Brain pericyte (primary cell): ENCODE results near the gene SLC12A8.
A peak's percentile ranks its signal among the peaks of the same experiment; 100 is the strongest.

ENCODE experiments used
- DNase-seq: peaks from one replicate; pipeline ENCODE4 v3.0.0-alpha.2; 2012; ENCODE audit warnings: low read depth, low spot score

SLC12A8 gene

DNA sequence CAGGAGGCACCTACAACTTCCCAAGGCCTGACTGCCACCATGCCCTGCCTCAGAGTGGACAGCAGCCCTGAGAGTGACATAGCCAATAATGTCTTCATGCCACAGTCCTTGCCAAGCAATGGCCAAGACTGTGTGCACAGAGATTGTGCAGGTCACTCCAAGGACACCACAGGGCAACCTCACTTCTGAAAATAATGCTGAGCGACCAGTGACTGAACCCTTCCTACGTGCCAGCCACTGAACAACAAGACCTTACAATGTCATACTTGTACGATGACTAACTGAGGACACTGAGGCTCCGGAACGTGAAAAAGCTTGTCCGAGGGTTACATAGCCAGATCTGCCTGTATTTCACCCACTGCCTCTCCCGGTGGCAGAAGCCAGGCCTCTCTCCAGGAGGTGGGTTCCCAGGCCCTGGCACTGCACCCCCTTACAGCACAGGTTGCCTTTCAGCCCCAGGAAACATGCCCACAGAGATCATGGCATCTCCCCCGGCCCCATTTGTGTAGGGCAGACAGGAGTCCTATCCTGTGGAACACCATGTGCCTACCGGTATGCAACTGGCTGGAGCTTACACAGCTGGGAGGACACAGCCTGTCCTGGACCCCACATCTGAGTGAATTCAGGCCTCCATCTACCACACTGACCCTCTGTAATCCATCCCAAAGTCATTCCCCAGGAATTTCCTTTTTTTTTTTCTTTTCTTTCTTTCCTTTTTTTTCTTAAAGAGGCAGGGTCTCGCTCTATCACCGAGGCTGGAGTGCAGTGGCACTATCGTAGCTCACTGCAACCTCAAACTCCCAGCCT, 72.3 kb downstream of the SLC12A8 start:
- DNase-seq = no peak

DNA sequence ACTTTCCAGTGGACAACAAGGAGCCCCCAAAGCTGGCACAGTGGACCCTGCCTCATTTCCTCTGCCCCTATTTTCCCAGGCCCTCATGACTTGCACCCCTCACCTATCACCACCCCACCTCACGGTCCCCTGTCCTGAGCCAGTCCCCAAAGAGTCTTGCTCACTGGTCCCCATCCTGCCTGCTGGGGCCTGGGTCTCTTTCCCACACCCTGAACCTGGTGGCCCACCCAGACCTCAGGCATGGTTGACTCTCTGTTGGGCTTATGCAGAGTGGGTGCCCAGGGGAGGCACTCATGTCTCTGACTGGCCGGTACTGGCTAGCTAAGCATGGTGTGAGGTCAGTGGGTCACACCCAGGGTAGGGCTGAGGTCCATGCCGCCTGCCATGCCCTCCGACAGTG, 73.2 kb downstream of the SLC12A8 start:
- DNase-seq = no peak

DNA sequence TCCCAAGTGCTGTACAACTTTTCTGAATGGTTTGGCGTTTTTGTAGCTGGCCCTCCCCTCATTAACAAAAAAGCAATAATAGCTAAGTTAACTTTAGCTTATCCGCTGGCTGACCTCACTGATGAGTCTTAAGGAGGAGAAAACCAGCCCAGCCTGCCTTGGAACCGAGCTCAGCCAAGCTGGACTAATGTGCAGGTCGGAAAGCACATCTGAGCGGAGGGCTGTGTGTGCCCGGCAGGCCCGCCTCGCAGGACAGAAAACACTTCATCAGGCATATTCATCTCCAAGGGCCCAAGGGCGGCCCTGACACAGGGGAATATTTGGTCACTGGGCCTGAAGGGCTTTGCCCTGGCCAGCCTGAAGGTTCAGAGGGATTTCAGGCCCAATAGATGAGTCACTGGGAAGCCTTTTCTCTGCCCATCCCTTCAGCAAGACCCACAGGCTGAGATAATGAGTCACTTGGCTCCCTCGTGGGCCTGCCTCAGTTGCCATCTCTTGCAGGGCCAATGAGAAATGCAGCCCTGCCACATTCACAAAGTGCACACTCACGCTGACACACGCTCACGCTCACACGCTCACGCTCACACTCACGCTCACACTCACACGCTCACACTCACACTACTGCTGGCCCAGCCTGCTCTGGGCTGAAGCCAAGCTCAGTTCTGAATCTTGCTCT, 75.1 kb downstream of the SLC12A8 start:
- no peak for DNase-seq

DNA sequence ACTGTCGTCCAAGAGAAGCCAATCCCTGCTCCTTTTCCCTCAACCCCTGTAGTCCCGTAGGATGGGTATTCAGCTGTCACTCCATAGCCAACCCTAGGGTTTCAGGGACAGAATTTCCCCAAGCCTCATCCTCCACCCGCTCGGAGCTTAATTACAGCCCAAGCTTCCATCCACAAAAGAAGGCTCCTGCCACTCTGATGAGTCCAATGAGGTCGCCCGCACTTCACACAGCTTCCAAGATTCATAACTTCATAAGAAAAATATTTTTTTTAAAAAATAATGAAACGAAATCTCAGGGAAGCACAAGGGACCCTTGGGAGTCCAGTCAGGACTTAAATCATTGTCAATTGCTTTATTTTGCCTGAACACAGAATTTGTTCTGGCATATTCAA, 75.6 kb downstream of the SLC12A8 start:
- no peak for DNase-seq

DNA sequence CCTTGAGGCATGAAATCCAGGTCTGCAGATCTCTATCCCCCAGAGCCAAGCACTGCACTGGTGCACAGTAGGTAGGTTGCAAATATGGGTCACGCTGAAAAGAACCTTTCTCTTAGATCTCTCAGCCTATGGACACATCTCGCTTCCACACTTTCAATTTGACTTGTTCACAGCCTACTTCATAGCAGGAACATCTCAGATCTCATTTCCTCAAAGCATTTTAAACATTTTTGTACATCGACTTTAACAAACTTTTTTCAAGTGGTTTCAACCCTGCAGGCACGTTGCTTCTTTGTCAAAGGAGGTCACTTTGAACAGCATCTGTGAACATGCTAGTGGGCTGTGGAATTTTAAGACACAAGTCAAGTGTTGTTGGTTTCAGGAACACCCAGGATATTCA, 76.0 kb downstream of the SLC12A8 start:
- no peak for DNase-seq

DNA sequence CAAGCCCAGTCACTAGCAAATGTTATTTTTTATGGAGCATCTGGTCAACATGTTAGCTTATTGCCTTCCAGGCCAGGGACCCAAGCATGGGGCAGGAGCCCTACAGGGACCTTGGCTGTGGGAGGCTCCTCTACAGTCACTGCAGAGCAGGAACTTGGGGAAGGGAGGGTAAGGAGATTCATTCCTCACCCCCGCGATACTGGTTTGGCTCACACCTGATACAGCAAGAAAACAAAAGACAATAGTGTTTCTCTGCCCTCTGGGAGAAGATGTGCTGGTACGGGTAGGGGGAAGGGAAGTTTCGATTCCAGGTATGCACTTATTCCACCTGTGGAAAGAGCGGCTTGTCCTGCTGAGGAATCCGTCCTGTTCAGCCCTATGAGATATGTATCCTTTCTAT, 77.6 kb downstream of the SLC12A8 start:
- no peak for DNase-seq

DNA sequence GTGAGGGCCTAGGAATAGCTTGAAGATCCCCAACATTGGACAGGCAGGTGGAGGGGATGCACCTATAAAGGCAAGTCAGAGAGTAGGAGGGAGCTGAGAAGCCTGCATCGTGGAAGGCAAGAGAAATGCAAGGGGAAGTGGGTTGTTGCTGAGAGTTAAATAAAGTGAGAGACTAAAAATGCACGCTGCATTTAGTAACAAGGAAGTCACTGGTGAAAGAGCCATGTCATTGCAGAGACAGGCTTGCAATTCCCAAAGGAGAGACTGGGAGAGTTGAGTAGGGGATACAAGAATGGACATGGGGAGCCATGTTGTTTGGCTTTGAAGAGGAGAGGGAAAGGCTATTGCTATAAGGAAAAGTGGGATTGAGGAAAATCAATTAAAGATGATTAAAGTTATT, 79.7 kb downstream of the SLC12A8 start:
- no peak for DNase-seq

DNA sequence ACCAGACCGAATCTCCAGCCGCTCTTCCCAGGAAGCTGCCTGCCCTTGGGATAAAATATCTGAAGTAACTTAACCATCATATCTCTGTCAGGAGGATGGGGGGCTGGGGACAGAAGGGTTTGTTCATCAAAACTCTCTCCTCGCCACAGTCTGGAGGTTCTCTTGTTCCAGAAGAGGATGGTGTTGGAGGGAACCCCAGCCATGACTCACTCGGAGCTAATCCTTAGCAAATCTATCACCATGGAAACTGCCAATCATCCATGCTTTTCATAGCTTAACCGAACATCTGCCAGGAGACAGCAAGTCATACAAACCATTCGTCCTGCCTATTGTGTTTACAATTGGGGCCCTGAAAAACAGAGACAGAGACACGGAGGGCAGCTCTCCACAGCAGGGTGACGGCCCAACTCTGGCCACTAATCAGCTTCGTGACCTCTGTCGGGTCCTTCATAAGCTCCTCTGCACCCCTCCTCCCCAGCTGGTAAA, 83.0 kb downstream of the SLC12A8 start:
- peak; percentile 81 for DNase-seq

DNA sequence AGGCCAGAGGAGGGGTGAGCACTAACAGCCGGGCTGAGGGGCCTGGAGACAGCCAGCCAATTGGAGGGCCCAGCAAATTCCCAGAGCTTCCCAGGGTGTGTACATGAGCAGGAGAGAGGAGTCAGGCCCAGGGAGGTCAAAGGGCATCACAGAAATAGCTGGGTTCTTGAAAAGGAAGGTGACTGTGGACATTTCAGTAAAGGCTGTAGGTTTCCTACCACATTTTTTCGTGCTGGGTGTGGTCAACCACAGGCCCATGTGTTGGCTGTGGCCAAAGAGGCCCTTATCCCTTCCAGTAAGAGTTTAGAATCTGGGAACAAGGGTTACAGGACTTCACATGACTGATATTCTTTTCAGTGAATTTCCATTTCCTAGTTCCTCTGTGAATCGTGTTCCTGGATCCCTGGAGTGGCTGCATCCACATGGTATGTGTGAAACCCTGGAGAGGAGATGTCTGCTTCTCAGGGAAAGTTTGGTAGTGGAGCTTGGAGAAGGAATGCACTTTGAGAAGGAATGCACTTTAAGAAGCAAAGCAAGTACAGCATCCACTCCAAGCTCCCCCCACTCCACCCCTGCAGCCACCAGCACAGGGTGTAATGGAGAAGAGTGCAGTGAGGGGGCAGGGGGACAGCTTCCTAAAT, 83.6 kb downstream of the SLC12A8 start:
- no peak for DNase-seq

DNA sequence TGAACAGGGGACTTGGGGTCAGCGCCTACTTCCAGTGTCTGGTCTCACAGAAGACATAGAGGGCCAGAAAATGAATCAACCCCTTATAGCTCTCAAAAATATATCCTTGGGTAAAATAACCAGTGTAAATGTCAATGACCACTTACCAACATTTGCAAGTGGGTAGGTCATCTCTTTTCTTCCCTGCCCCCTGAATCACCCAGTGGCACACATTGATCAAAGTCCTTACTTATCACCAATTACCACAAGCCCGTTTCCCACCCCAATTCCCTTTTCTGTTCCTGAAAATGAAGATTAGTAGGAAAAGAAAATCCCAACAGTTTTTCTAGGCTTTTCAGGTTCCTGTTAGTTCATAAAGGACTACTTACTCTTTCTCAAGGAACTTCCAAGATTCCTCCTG, 86.2 kb downstream of the SLC12A8 start:
- no peak for DNase-seq

DNA sequence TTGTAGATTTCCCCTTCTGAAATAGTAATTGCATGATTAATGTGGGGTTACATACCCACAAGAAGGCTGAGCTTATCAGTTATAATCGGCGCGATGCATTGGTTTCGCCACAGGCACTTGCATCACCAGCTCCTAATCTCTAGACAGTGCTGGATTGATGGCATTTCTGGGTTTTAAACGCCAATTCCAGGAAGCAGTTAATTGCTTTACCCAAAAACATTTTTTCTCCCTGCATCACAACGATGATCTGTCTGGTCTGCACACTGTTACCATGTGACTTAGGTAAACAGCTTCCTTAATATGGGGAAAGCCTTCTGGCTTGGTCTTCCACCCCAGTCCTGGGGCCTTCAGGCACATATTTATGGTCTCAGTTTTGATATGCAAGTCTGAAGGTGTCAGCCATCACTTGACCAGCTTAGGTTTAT, 86.7 kb downstream of the SLC12A8 start:
- no peak for DNase-seq

DNA sequence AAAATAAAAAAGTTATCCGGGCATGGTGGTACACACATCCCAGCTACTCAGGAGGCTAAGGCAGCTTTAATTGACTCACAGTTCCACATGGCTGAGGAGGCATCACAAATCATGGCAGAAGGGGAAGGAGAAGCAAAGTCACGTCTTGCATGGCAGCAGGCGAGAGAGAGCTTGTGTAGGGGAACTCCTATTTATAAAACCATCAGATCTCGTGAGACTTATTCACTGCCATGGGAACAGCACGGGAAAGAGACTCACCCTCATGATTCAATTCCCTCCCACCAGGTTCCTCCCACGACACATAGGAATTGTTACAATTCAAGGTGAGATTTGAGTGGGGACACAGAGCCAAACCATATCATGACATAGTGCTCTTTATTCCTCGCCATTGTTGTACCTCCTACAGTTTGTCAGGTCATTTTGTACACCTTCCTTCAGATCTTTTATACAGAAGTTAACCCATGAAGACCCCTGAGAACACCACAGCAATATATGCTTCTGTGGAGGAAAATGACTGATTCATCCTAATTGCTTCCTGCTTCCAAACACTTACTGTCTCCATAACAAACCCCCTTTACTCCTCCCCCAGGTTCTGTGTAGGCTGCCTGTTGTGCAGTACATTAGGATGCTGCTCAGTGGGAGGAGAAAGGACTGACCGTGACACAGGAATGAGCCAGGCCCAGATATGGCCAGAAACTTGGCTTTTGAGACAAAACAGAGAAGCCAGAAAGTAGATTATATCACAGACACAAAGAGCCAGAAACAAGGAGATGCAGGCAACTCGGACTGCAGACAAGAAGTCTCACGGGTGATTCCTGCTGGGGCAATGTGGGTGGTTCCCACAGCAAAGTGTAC, 88.9 kb downstream of the SLC12A8 start:
- DNase-seq = no peak

DNA sequence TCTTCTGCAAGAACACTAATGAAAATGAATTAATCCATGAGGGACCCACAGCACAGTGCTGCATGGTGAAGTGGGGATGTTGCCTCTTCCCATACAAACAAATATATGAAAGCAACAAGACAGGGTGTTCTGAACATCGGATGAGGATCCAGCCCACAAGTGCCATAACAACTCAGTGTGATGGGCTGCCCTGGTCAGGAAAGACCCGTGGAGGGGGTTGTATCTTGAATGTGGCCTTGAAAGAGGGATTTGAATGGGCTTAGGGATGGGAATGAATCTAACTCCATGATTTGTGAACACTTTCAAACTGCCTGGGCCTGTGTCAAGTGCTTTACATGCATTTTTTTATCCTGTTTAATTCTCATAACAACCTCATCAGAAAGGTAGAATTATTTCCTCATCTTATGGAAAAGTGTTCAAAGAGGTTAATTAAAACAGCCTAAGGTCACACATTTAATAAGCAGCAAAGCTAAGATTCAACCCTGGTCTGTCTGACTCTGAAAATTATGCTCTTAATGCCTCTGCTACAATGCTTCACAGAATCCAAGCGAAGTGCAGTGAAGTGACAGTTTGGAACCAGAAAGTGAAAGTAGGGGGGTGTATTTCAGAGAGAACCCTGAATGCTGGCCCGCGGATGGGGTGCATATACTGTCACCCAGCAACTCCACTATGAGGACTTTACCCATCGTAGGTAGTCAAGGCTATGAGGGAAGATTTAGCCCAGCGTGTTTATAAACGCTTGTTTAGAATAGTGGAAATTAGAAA, 91.1 kb downstream of the SLC12A8 start:
- DNase-seq = no peak

DNA sequence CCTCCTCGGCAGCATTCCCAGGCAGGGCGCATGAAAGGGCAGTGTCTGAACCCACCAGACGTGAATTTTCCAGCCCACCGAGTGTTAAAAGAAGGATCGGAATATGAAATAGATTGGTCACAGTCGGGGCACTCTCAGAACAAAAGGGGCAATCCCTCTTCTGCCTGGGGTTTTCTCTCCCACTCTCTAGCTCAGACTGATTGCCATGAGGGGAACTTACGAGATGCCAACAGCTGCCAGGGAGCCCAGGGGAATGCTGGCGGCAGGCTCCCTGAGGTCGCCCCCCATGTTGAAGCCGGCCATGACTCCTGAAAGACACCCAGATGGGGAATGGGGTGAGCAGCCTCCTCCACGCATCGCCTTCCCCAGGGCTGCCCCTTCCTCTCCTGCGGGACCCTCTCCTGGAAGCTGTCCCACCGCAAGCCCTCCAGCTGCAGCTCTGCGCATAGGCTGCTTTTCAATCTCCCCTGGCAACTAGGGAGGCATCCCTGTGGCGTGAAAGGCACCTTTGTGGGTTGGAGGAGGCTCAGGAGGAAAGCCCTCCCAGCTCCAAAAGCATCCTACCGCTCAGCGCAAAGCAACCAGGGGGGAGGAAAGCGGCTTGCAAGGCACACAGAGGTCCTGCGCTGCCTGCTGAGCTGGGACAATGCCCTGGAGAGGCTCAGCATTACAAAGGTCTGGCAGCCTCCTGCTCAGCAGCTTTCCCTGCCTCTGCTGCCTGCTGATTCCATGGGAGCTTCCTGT, 92.0 kb downstream of the SLC12A8 start:
- DNase-seq = no peak

DNA sequence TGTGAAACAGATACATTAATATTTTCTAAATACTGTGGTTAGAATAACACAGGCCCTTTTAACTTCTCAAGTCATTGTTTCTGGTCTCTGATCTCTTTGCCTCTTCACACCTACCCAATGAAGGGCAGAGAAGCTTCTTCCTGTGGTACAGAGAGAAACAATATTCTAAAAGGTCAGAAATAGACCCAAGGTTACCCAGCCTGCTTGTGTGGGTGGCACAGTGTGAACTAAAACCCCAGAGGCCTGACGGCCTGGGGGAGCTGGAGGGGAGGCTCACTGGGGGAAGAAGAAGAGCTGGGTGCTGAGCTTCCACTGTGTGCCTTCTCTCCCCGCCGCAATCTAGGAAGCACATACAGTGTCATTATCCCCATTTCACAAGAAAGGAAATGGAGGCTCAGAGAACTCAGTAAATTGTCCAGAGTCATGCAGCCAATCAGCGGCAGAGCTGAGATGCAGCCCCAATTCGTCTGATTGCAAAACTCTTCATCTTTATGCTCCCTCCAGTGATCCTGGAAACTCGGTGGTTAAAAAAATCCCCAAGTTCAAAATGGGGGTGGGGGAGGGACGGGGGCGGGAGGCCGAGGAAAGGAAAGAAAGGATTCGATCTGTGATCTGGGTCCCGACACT, 92.7 kb downstream of the SLC12A8 start:
- DNase-seq = no peak

DNA sequence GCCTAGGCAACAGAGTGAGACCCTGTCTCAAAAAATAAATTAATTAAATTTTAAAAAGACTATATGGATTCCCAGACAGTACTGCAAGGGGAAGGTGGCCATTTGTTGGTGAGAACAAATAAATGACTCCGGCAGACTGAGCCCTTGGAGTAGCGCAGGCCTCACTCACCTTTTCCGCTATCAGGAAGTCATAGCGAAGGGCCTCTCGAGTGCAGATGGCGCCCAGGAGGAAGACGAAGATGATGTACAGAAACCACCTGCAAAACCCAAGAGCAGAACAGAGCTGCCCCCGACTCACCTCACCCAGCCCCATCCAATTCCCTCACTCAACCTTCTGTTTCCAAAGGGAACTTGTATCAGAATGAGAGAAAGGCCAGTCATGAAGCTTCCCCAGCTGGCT, 93.9 kb downstream of the SLC12A8 start:
- DNase-seq = no peak

DNA sequence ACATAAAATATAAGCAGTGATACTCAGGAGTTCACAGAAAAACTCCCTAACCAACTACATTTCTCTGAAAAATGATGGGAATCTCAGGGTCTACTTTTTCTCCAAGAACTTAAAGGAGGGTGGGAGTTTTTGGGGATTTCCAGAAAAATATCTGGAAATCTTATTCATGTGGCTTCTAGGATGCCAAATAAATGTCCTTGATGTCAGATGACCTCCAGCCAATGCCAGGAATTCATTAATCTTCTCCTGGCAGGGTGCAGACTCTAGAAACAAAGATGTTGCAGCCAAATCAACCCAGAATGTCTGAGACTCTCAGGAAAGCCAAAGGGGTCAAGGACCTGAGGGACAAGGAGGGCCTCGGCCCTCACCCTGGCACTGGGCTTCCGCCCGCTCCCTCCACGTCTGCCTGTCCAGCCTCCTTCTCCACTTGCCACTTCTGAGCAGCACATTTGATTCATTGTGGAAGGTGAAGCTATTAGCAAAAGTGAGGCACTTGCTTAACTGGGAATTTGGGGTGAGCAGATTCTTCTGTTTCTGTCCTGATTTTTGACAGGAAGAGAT, 94.8 kb downstream of the SLC12A8 start:
- no peak for DNase-seq

DNA sequence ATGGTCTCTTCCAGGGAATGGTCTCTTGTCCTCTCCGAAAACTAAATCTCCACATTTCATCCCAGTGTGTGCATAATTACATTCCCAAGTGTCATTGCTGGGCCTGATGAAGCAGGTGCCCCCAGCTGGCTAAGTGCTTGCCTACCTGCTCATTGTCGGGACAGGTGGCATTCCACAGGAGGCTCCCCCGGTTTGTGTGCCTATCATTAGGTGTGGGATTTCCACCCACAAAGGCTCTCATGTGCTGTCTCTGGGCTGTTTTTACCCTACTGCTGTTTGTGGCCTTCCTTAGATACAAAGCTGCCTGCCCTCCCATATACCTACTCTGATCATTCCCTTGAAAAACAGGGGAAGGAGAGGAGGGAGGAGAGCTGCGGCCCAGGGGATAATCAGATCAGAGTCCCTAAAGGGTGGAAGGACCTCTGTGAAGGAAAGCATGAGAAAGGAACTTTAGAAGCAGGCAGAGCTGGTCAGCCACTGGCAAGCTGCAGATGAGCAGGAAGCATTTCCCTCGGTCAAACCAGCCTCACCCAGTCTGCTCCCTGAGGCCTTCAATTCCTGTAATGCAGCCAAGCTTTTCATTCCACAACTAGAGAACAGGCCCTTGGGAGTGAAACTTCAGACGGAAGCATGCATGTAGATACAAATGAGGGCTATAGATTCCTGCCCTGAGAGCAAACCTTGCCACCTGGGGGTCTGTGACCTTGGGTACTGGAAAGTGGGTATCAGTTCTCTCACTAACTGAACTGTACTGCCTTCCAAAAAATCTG, 96.1 kb downstream of the SLC12A8 start:
- DNase-seq = no peak

DNA sequence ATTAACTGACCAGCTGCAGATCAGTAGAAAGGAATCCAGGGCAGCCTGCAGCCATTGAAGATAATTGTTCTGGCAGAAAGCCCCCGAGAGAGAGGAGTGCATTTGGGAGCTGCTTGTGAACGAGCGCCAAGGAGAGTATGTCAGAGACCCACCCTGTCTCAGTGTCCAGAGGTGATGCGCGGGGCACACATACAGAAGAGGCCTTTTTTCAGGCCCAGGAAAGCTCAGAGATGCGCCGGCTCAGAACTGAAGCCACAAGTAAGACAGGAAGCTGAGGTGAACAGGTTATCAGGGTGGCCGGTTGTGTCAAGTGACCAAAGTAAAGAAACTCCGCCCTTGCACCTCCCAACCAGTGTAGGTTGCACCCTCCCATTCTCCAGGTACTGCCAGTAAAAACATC, 96.9 kb downstream of the SLC12A8 start:
- DNase-seq = no peak
